Measurements from ENCODE around the gene LGR6.
A peak's percentile ranks its signal among the peaks of the same experiment; 100 is the strongest.

Gene LGR6

GRCh38 chr1:202245391-202245790 is 51.8 kb downstream of the LGR6 start:
- H3K9ac ChIP-seq = peak overlapping the region in 8 of 11 experiments; percentile 15 to 82 (median 70); a peak in 13 of 22 replicates
- H3K36me3 ChIP-seq = no peaks in the 10 kb centered on the region
- H3K27ac ChIP-seq = peak overlapping the region in 8 of 11 experiments; percentile 64 to 94 (median 82); a peak in 17 of 22 replicates
- H3K4me1 ChIP-seq = peaks cover 57 to 96% (median 95%) of the 10 kb centered on the region in 10 experiments
- peak overlapping the region in 1 of 10 experiments; percentile 41; a peak in 2 of 20 replicates for H3K4me3 ChIP-seq
- no peaks in the 10 kb centered on the region for H3K9me3 ChIP-seq (replicated peaks in 1 of 11)
- H4K20me1 ChIP-seq = no peaks in the 10 kb centered on the region
- H3K27me3 ChIP-seq = no peaks in the 10 kb centered on the region
- peak overlapping the region in 9 of 11 experiments; percentile 52 to 96 (median 91); a peak in 17 of 22 replicates for H3K4me2 ChIP-seq
- no peak for TF ChIP-seq Cebpa-rat (IDR thresholded peaks at IDR 0.05)

GRCh38 chr1:202247104-202247503 is 53.5 kb downstream of the LGR6 start:
- Histone ChIP-seq H3K4me3 (peak overlapping the region in 6 of 10 experiments; percentile 37 to 57 (median 46); a peak in 10 of 20 replicates), H3K27ac (peak overlapping the region in 8 of 11 experiments; percentile 66 to 92 (median 78); a peak in 16 of 22 replicates), H3K9me3 (replicated peaks in 1 of 11) (no peaks in the 10 kb centered on the region), H4K20me1 (no peaks in the 10 kb centered on the region), H3K4me1 (peaks cover 57 to 96% (median 95%) of the 10 kb centered on the region in 10 experiments), H3K36me3 (no peaks in the 10 kb centered on the region), H3K4me2 (peak overlapping the region; percentile 79 to 100 (median 96); a peak in 21 of 22 replicates), H3K27me3 (no peaks in the 10 kb centered on the region), H3K9ac (peak overlapping the region in 7 of 11 experiments; percentile 42 to 82 (median 69); a peak in 13 of 22 replicates)
- no peak for TF ChIP-seq Cebpa-rat (IDR thresholded peaks at IDR 0.05)

GRCh38 chr1:202247837-202248795 is 54.5 kb downstream of the LGR6 start:
- H3K4me1 ChIP-seq = peaks cover 61 to 96% (median 95%) of the 10 kb centered on the region in 10 experiments
- H3K27me3 ChIP-seq = no peaks in the 10 kb centered on the region
- H3K9ac ChIP-seq = peak overlapping the region in 9 of 11 experiments; percentile 18 to 82 (median 66); a peak in 16 of 22 replicates

GRCh38 chr1:202248861-202249260 is 55.3 kb downstream of the LGR6 start:
- Histone ChIP-seq H4K20me1 (no peaks in the 10 kb centered on the region), H3K9me3 (replicated peaks in 1 of 11) (no peaks in the 10 kb centered on the region), H3K9ac (peak overlapping the region in 9 of 11 experiments; percentile 18 to 82 (median 66); a peak in 16 of 22 replicates), H3K4me2 (peak overlapping the region; percentile 79 to 100 (median 96)), H3K27me3 (no peaks in the 10 kb centered on the region), H3K36me3 (no peaks in the 10 kb centered on the region), H3K4me1 (peaks cover 61 to 93% (median 91%) of the 10 kb centered on the region in 10 experiments), H3K27ac (peak overlapping the region in 10 of 11 experiments; percentile 2 to 92 (median 78); a peak in 19 of 22 replicates), H3K4me3 (peak overlapping the region in 8 of 10 experiments; percentile 28 to 57 (median 44); a peak in 15 of 20 replicates)
- no peak for TF ChIP-seq Cebpa-rat (IDR thresholded peaks at IDR 0.05)

More at GRCh38 chr1:202247837-202248795, 54.5 kb downstream of the LGR6 start:
- no peak for TF ChIP-seq Cebpa-rat (IDR thresholded peaks at IDR 0.05)
- H3K27ac ChIP-seq = peak overlapping the region in 10 of 11 experiments; percentile 2 to 92 (median 78); a peak in 19 of 22 replicates
- no peaks in the 10 kb centered on the region for H3K9me3 ChIP-seq (replicated peaks in 1 of 11)
- H4K20me1 ChIP-seq = no peaks in the 10 kb centered on the region
- peak overlapping the region; percentile 79 to 100 (median 96) for H3K4me2 ChIP-seq
- peak overlapping the region in 8 of 10 experiments; percentile 37 to 57 (median 44); a peak in 15 of 20 replicates for H3K4me3 ChIP-seq
- no peaks in the 10 kb centered on the region for H3K36me3 ChIP-seq

GRCh38 chr1:202249436-202249835 is 55.8 kb downstream of the LGR6 start:
- no peaks in the 10 kb centered on the region for H4K20me1 ChIP-seq
- H3K9ac ChIP-seq = peak overlapping the region in 9 of 11 experiments; percentile 18 to 82 (median 66); a peak in 14 of 22 replicates
- peak overlapping the region in 7 of 10 experiments; percentile 39 to 57 (median 45); a peak in 10 of 20 replicates for H3K4me3 ChIP-seq
- no peaks in the 10 kb centered on the region for H3K27me3 ChIP-seq
- TF ChIP-seq Cebpa-rat (IDR thresholded peaks at IDR 0.05) = no peak
- no peaks in the 10 kb centered on the region; a peak in 1 of 22 replicates for H3K9me3 ChIP-seq (replicated peaks in 1 of 11)
- H3K36me3 ChIP-seq = no peaks in the 10 kb centered on the region; a peak in 1 of 22 replicates
- peak overlapping the region; percentile 79 to 100 (median 96) for H3K4me2 ChIP-seq
- peak overlapping the region in 9 of 11 experiments; percentile 62 to 92 (median 78); a peak in 18 of 22 replicates for H3K27ac ChIP-seq
- peaks cover 61 to 93% (median 91%) of the 10 kb centered on the region in 10 experiments for H3K4me1 ChIP-seq

GRCh38 chr1:202249846-202250245 is 56.2 kb downstream of the LGR6 start:
- H3K4me1 ChIP-seq = peaks cover 58 to 93% (median 91%) of the 10 kb centered on the region in 10 experiments
- no peaks in the 10 kb centered on the region for H4K20me1 ChIP-seq
- no peaks in the 10 kb centered on the region; a peak in 1 of 22 replicates for H3K9me3 ChIP-seq (replicated peaks in 1 of 11)
- peak overlapping the region; percentile 79 to 100 (median 96) for H3K4me2 ChIP-seq
- H3K27me3 ChIP-seq = no peaks in the 10 kb centered on the region
- peak overlapping the region in 9 of 11 experiments; percentile 62 to 92 (median 78); a peak in 17 of 22 replicates for H3K27ac ChIP-seq
- no peak for TF ChIP-seq Cebpa-rat (IDR thresholded peaks at IDR 0.05)
- no peaks in the 10 kb centered on the region; a peak in 1 of 22 replicates for H3K36me3 ChIP-seq
- H3K9ac ChIP-seq = peak overlapping the region in 8 of 11 experiments; percentile 6 to 82 (median 68); a peak in 13 of 22 replicates
- peak overlapping the region in 3 of 10 experiments; percentile 45 to 57 (median 48); a peak in 5 of 20 replicates for H3K4me3 ChIP-seq

- no peaks in the 10 kb centered on the region; a peak in 1 of 22 replicates for H3K9me3 ChIP-seq (replicated peaks in 1 of 11)
- peak overlapping the region in 8 of 11 experiments; percentile 17 to 92 (median 75); a peak in 12 of 22 replicates for H3K27ac ChIP-seq
- TF ChIP-seq Cebpa-rat (IDR thresholded peaks at IDR 0.05) = no peak
- no peaks in the 10 kb centered on the region for H4K20me1 ChIP-seq
- H3K9ac ChIP-seq = peak overlapping the region in 5 of 11 experiments; percentile 28 to 82 (median 63); a peak in 9 of 22 replicates
- peak overlapping the region in 2 of 10 experiments; percentile 25 to 33; a peak in 2 of 20 replicates for H3K4me3 ChIP-seq
- no peaks in the 10 kb centered on the region for H3K27me3 ChIP-seq
- H3K36me3 ChIP-seq = no peaks in the 10 kb centered on the region; a peak in 1 of 22 replicates
- H3K4me1 ChIP-seq = peaks cover 57 to 94% (median 88%) of the 10 kb centered on the region in 10 experiments
- peak overlapping the region; percentile 58 to 100 (median 96) for H3K4me2 ChIP-seq
Observed at GRCh38 chr1:202250982-202251381, 57.4 kb downstream of the LGR6 start.
